ENCODE results near the gene CCDC93.

Gene CCDC93
- total RNA-seq = 81.1 to 147 reads per million in 2 experiments

GRCh38 chr2:118013724-118014491 is at the start of gene CCDC93:
CCDC93 (minus strand) TSS chr2:118014070; CDS start chr2:118013995, 75 bp downstream.
- DNase-seq (ENCODE audit: low read depth) = peak; percentile 80

- DNase-seq (ENCODE audit: low read depth) = no peak
These were observed 48.8 kb upstream of the CCDC93 start for GRCh38 chr2:118062669-118063068.

GRCh38 chr2:118062048-118062447 is 48.2 kb upstream of the CCDC93 start:
- DNase-seq (ENCODE audit: low read depth) = no peak

GRCh38 chr2:118061135-118061955 is 47.5 kb upstream of the CCDC93 start:
- no peak for DNase-seq (ENCODE audit: low read depth)

GRCh38 chr2:118059919-118060478 is 46.1 kb upstream of the CCDC93 start:
- no peak for DNase-seq (ENCODE audit: low read depth)

GRCh38 chr2:118058951-118059350 is 45.1 kb upstream of the CCDC93 start:
- no peak for DNase-seq (ENCODE audit: low read depth)

- DNase-seq (ENCODE audit: low read depth) = no peak
These were observed 42.9 kb upstream of the CCDC93 start for GRCh38 chr2:118056801-118057200.

GRCh38 chr2:118056165-118056534 is 42.3 kb upstream of the CCDC93 start:
- DNase-seq (ENCODE audit: low read depth) = no peak

GRCh38 chr2:118055512-118056164 is 41.8 kb upstream of the CCDC93 start:
- no peak for DNase-seq (ENCODE audit: low read depth)

- no peak for DNase-seq (ENCODE audit: low read depth)
These were observed 40.5 kb upstream of the CCDC93 start for GRCh38 chr2:118054213-118055008.

GRCh38 chr2:118053681-118054080 is 39.8 kb upstream of the CCDC93 start:
- DNase-seq (ENCODE audit: low read depth) = no peak

GRCh38 chr2:118052474-118052873 is 38.6 kb upstream of the CCDC93 start:
- DNase-seq (ENCODE audit: low read depth) = no peak

- no peak for DNase-seq (ENCODE audit: low read depth)
These were observed 38.0 kb upstream of the CCDC93 start for GRCh38 chr2:118051826-118052358.

- DNase-seq (ENCODE audit: low read depth) = no peak
These were observed 37.1 kb upstream of the CCDC93 start for GRCh38 chr2:118050974-118051373.

- no peak for DNase-seq (ENCODE audit: low read depth)
These were observed 36.5 kb upstream of the CCDC93 start for GRCh38 chr2:118050386-118050785.

- DNase-seq (ENCODE audit: low read depth) = no peak
These were observed 35.9 kb upstream of the CCDC93 start for GRCh38 chr2:118049816-118050140.

GRCh38 chr2:118049140-118049815 is 35.4 kb upstream of the CCDC93 start:
- DNase-seq (ENCODE audit: low read depth) = no peak

GRCh38 chr2:118048401-118048800 is 34.5 kb upstream of the CCDC93 start:
- DNase-seq (ENCODE audit: low read depth) = no peak

- DNase-seq (ENCODE audit: low read depth) = no peak
These were observed 33.5 kb upstream of the CCDC93 start for GRCh38 chr2:118047380-118047826.

- DNase-seq (ENCODE audit: low read depth) = no peak
These were observed 32.9 kb upstream of the CCDC93 start for GRCh38 chr2:118046634-118047210.
